Measurements from ENCODE around the gene CST11.
"Not testable (repeated sequence)": the region's sequence is repeated elsewhere in the genome, so short reads cannot be mapped to it uniquely, and the experiment has no call there.

Gene CST11, protein sequence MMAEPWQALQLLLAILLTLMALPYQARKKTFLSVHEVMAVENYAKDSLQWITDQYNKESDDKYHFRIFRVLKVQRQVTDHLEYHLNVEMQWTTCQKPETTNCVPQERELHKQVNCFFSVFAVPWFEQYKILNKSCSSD

DNA sequence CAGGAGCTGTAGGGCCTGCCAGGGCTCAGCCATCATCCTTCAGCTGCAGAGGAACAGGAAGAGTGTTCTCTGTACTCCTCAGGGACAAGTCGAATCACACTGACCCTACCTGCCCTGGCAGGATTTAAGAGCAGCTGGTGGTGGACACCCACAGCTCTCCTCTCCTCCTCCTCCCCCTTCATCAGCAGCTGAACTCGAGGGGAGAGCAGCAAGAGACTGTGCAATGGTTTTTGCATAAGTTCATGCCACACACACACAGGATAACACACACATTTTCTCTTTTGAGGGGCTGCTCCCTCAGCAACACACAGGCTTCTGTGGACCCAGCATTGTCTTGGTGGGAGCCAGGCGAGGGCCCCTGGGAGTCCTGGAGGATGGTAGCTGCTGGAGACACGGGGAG lies at the start of gene CST11:
Gene CST11 (minus strand): TSS at position 101 of the 400 bp plus-strand sequence. CDS start 65 bp downstream, at position 36.
- DNase-seq (ENCODE audit: low read depth in 2 of 2), result no peak

DNA sequence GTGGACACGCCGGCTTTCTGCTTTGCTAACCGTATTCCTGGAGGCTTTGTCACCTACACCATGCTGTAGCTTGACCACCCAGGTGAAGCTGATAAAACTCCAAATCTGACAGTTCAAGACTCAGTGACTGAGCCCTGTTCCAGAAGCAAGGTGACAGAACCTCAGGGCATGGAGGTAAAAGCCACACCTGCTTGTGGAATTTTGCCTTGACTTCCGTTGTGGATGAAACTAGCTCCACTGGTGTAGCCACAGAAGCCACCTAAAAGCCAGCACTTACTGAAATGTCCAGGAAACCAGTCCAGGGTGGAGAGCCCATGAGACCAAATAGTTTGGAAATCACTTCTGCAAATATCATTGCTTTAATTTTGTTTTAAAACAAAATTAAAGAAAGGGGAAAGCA lies 49.2 kb upstream of the CST11 start:
- no peak for DNase-seq (ENCODE audit: low read depth in 2 of 2)

DNA sequence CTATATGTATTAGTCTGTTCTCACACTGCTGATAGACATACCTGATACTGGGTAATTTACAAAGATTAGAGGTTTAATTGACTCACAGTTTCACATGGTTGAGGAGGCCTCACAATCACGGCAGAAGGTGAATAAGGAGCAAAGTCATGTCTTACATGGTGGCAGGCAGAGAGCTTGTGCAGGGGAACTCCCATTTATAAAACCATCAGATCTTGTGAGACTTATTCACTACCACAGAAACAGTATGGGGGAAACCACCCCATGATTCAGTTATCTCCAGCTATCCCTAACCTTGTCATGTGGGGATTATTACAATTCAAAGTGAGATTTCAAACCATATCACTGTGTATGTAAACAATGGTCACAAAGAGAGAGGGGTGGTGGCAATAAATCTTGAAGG lies 44.9 kb upstream of the CST11 start:
- peak; percentile 13 to 36 for DNase-seq (ENCODE audit: low read depth in 2 of 2)

DNA sequence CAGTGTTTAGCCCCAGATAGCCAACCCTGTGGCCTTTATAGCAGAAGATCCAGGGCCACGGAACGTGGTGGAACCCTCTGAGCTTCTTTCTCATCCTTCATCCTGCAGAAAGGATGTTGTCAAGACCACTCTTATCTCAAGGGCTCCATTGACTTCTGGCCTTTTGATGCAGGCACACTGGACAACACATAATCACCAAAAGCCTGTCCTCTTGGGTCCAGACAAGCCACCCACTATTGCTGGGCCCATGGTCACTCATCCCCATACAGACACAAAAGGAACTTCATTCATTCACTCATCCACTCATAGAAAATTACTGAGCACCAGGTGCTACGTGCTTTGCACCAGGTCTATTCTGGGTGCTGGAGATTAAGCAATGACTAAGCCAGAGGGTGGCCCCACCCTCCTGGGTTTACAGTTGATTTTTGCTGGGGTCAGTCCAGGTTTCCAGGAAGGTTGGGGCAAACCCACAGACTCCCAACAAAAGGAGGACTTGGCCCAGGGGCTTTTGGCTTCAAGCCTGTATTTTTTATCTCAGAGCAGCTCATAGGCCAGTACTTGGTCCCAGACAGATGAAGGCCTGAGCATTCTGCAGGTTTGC lies 40.6 kb upstream of the CST11 start:
- no peak for DNase-seq (ENCODE audit: low read depth in 2 of 2)

DNA sequence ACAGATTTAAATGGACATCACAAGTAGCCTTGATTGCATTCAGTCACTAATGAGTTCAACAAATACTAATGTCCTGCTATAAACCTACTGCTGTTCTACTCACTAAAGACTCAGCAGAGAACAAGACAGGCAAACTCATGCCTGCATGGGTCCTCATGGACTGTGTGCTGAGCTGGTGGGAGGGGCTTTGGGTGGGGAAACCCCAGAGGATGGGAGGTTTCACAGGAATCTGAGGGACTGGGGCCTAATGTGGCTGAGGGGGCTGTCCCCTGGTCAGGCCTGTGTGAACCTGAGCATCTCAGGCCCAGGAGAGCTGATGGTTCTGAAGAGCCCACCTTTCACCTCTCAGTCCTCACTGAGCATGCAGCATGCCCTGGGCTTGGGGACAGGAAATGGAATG lies 39.6 kb upstream of the CST11 start:
- DNase-seq (ENCODE audit: low read depth in 2 of 2), result no peak

- DNase-seq (ENCODE audit: low read depth in 2 of 2), result no peak
These were observed 38.1 kb upstream of the CST11 start, which contains the start of gene CST8 for GRCh38 chr20:23490817-23491216. Gene CST8 (plus strand): TSS chr20:23491117. CDS start chr20:23491668, 551 bp downstream.

- no peak for DNase-seq (ENCODE audit: low read depth in 2 of 2)
These were observed 36.3 kb upstream of the CST11 start for GRCh38 chr20:23488996-23489395.

DNA sequence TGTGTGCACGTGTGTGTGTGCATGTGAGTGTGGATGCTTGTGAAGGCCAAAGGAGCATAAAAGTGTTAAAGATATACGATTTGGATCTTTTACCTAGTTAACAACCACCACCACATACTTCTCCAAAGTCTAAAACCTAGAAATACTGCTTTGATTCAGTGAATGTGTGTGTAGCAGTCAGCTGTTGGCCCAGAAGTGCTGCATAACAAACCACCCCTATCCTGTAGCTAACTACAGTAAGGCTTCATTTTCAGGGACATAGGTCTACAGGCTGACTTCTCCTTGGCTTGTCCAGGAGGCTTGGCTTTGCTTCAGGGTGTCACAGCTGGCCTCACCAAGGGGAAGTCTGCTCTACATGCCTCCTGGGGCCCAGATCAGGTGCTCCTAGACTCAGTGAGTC lies 35.8 kb upstream of the CST11 start:
- DNase-seq (ENCODE audit: low read depth in 2 of 2), result no peak

DNA sequence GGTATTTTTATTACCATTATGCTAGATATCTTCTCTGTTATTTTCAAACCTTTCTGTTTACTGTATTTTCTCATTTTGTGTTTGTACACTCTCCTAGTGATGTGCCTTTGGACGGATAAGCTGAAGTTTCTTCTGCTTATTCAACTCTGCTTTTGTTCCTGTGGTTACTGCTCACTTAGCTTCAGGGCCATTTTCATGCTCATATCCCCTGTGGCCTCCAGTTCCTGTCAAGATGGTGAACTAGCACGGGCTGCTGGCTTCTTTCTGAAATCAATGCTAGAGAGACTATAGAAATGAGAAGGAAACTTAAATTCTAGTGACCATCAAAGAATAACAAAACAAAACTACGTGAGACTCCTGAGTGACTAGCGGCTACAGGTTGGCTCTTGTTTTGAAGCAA lies 31.4 kb upstream of the CST11 start:
- no peak for DNase-seq (ENCODE audit: low read depth in 2 of 2)

DNA sequence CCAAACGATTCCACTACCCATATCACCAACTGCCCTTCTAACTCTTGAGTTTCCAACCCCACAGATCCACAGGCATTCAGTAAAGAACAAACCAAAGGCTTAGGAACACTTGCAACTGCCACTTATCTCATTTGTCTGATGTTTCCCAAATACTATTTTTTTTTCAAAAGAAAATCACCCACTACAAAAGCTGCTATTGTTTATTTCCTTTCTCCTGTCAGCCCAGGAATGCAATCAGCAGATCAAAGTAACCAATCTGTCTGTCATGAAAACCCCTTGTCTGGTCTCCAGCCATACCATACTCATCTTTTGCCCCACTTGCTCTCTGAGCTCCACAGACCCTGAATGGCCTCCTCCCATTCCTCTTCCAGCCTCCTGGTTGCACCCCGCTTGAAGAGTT lies 29.5 kb upstream of the CST11 start:
- no peak for DNase-seq (ENCODE audit: low read depth in 2 of 2)

- DNase-seq (ENCODE audit: low read depth in 2 of 2), result no peak
These were observed 26.4 kb upstream of the CST11 start for GRCh38 chr20:23479043-23479442.

GRCh38 chr20:23477223-23477622 lies 24.5 kb upstream of the CST11 start:
- DNase-seq (ENCODE audit: low read depth in 2 of 2), result no peak

GRCh38 chr20:23476015-23476754 lies 23.5 kb upstream of the CST11 start:
- DNase-seq (ENCODE audit: low read depth in 2 of 2), result no peak

DNA sequence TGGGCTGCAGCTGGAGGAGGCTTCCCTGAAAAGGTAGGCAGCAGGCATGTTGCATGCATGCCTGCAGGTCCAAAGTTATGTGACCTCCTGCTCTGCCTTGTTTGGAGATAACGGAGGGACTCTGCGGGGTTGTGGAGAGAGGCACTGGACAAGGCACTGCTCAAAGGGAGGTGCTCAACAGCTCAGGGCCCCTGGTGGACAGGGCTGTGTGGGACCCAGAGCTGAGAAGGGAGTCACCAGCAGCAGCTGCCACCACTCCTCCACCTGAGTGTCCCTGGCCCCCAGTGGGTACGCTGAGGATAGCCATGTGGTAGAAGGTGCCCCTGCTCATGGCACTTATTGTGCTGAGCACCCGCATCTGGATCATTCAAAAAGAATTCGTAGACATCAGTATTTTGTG lies 22.7 kb upstream of the CST11 start:
- DNase-seq (ENCODE audit: low read depth in 2 of 2), result no peak

DNA sequence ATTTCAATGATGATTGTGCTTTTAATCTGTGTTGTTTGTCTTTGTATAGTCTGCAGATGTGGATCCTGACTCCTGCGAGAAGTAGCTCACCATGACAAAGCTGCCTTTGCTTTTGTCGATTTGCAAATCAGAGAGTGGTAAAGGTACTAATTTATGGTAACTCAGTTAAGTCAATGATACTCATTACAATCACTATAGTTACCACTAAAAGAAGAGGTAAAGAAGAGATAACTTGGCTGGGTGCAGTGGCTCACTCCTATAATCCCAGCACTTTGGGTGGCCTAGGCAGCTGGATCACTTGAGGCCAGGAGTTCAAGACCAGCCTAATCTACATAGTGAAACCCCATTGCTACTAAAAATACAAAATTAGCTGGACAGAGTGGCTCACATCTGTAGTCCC lies 20.6 kb upstream of the CST11 start:
- DNase-seq (ENCODE audit: low read depth in 2 of 2), result not testable (repeated sequence)

DNA sequence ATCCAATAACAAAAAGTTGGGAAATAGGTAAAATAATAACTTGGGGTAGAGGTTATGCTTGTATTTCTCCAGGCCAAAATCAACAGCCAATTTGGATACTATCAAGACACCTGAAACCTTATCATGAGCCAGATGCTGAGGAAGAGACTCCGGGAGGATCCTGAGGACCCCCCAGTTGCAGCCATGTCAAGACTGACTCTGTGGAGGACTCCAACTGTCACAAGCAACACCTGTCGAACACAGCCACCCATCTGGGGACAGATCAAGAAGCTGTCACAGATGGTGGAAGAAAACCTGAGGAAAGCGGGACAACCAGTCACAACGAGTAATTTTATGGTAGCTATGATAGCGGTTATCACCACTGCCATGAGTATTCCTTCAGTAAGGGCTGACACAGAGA lies 19.6 kb upstream of the CST11 start:
- not testable (repeated sequence) for DNase-seq (ENCODE audit: low read depth in 2 of 2)

DNA sequence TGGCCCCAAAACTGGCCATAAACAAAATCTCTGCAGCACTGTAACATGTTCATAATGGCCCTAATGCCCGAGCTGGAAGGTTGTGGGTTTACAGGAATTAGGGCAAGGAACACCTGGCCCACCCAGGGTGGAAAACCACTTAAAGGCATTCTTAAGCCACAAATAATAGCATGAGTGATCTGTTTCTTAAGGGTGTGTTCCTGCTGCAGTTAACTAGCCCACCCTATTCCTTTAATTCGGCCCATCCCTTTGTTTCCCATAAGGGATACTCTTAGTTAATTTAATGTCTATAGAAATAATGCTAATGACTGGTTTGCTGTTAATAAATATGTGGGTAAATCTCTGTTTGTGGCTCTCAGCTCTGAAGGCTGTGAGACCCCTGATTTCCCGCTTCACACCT lies 14.3 kb upstream of the CST11 start:
- not testable (repeated sequence) for DNase-seq (ENCODE audit: low read depth in 2 of 2)

DNA sequence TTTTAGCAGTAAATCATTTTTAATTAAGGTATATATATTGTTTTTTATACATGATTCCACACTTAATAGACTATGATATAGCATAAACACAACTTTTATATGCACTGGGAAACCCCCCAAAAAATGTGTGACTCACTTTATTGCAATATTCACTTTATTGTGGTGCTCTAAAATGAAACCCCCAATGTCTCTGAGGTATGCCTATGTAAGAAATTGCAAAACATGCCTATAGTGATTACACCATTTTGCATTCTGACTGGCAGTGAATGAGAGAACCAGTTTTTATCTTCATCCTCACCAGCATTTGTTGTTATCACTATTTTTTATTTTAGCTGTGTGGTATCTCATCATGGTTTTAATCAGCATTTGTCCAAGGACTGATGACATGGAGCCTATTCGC lies 8.5 kb upstream of the CST11 start:
- no peak for DNase-seq (ENCODE audit: low read depth in 2 of 2)

- no peak for DNase-seq (ENCODE audit: low read depth in 2 of 2)
These were observed 6.9 kb upstream of the CST11 start for GRCh38 chr20:23459461-23460150.

DNA sequence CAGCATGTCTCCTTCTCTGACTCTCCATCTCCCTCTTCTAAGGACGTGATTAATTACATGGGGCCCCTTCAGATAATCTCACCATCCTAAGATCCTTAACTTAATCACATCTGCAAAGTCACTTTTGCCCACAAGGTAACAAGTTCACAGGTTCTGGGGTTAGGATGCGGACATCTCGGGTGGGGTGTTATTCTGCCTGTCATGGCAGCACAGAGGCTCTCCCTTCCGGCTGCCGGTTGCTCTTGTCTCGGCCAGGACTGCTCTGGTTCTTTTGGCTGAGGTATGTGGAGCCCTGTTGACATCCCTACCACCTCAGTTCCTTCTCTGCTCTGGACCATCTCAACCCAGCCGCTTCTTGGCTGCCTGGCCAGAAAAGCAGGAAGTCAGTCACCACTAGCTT lies 4.2 kb upstream of the CST11 start:
- DNase-seq (ENCODE audit: low read depth in 2 of 2), result no peak

DNA sequence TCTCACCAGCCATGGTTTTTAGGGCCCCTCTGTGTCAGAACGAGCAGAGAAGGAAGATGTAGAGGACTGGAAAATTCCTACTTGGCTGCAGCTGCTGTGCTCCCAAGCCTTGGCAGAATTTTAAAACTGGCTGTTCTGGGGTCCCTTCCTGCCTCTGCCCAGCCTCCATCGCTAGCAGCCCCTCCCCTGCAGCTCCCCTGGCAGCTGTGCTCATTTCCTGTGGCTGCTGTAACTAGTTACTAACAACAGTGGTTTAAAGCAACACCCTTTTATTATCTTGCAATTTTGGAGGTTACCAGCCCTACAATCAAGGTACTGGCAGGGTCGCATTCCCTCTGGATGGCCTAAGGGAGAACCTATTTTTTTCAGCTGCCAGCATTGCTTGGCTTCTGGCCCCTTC lies 3.7 kb upstream of the CST11 start:
- no peak for DNase-seq (ENCODE audit: low read depth in 2 of 2)

DNA sequence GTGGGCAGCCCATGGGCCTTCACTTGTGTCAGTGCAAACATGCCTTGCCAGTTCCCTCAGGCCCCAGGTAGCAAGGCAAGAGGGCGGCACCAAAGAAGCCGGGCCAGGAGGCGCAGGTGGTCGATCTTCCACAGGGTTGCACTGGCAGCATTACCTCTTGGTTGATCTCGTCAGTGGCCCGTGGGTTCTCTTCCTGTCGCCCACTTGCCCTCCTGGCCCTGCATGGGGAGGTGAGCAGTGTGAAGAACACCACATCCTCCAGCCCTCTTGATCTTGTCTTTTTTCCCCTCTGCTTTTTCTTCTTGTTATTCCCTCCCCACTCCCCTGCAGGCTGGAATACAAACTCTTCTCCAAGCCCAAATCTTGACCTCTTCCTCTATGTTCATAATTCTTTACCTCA lies 3.0 kb upstream of the CST11 start:
- DNase-seq (ENCODE audit: low read depth in 2 of 2), result no peak

DNA sequence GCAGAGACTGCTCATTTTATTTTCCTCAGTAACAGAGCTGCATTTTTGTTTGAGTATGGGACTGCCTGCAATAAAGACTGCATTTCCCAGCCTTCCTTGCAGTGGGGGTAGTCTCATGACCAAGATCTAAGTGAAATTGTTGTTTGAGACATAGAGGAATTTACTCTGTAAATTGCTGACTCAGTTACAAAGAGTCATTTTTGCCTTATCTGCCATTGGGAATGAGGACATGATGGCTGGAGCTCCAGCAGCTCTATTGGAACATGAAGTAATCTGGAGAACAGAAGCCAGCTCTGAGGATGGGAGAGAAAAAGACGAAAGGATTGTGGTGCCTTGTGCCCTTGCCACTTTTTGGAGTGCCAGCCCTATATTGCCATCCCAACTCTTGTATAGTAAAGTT lies 2.1 kb upstream of the CST11 start:
- no peak for DNase-seq (ENCODE audit: low read depth in 2 of 2)

Measured in stimulated activated CD4-positive, alpha-beta T cell treated with anti-CD3 and anti-CD28 coated beads, Interleukin-15, amount 100 ng/mL, for 48 hours (primary cell).